K562 (cell line): ENCODE data around the gene PBX4. TPM values are rescaled to one million over a fixed set of nuclear protein-coding genes. Genes with fewer than 3 reads are reported as not detected.

Source experiments
- ATAC-seq: fragments of 200-7000 bp; cut with Tn5 transposase; 3 replicates; pipeline ENCODE4 v1.9.1; 2020; ENCODE audit warnings: moderate library complexity
- BruUV-seq: library from RNA; stranded (reverse); fragments of 400-500 nt; replicated peaks from 2 replicates; lab custom pipeline; 2021; lab: Mats Ljungman, UMichigan
- CTCF ChIA-PET: fragments of 300-600 bp; formaldehyde crosslinking; extraction: SDS; loops from one replicate; lab custom pipeline; 2021; ENCODE audit warnings: low intra/inter-chr PET ratio; lab: Yijun Ruan, JAX
- POLR2A ChIA-PET: fragments of 300-600, 350-650 bp; sonication (Branson Sonifier 250); formaldehyde crosslinking; extraction: SDS; loops from one replicate; lab custom pipeline; 2021; ENCODE audit warnings: antibody characterized with exemption, inconsistent platforms; lab: Yijun Ruan, JAX
- DNase-seq, 4 experiments: peaks; one replicate each; pipeline versions ENCODE4 v3.0.0 to v3.0.0-alpha.2; 2011 to 2018; ENCODE audit warnings: low spot score in 3 of 4, mixed read lengths in 3 of 4; ENCODE audit errors: extremely low read depth in 1 of 4
- FAIRE-seq: peaks from 2 replicates; lab custom pipeline; 2011; peaks lifted over from hg19 to GRCh38; lab: Jason Lieb, UNC
- H2AFZ ChIP-seq: 2 replicates; pipeline ENCODE4 v1.6.0; 2011; ENCODE audit warnings: low read depth, low read length, control low read depth, inconsistent platforms
- H3K27ac ChIP-seq: fragments of 200-600 bp; 3 replicates; pipeline ENCODE4 v1.8.0; 2011; ENCODE audit warnings: low read depth, mild to moderate bottlenecking, control low read depth, inconsistent platforms, low read length, moderate library complexity, mixed read lengths; ENCODE audit errors: extremely low read depth
- H3K27me3 ChIP-seq, 2 experiments: fragments of 300-600 bp in 1 of 2; 2 replicates in 1 of 2; 3 replicates in 1 of 2; pipeline versions ENCODE4 v1.6.0 to v1.8.0; 2011; ENCODE audit warnings: inconsistent platforms in 2 of 2, low read length in 2 of 2, mild to moderate bottlenecking in 1 of 2, mixed read lengths in 1 of 2, moderate library complexity in 1 of 2; ENCODE audit not compliant: control insufficient read depth in 2 of 2, insufficient read depth in 2 of 2
- H3K36me3 ChIP-seq: fragments of 300-600 bp; 3 replicates; pipeline ENCODE4 v1.8.0; 2011; ENCODE audit warnings: mild to moderate bottlenecking, low read length, inconsistent platforms; ENCODE audit not compliant: control insufficient read depth, insufficient read depth
- H3K4me1 ChIP-seq, 2 experiments: fragments of 200-600 bp in 1 of 2; replicated peaks in 1 of 2; 2 replicates in 1 of 2; 3 replicates in 1 of 2; pipeline versions ENCODE4 v1.5.1 to v1.8.0; 2011; ENCODE audit warnings: inconsistent platforms in 2 of 2, low read length in 2 of 2, mild to moderate bottlenecking in 1 of 2, mixed read lengths in 1 of 2, moderate library complexity in 1 of 2; ENCODE audit not compliant: control insufficient read depth in 2 of 2, insufficient read depth in 2 of 2
- H3K4me2 ChIP-seq: 2 replicates; pipeline ENCODE4 v1.6.1; 2011; ENCODE audit warnings: low read length, control low read depth, inconsistent platforms, mixed read lengths; ENCODE audit not compliant: insufficient read depth
- H3K4me3 ChIP-seq: fragments of 200-600 bp; sonication (generic), shearing (Covaris generic); 2 replicates; pipeline ENCODE4 v1.5.1; 2016; ENCODE audit warnings: control low read depth, inconsistent platforms
- H3K79me2 ChIP-seq: fragments of 200-600 bp; 3 replicates; pipeline ENCODE4 v1.8.0; 2011; ENCODE audit warnings: low read length, inconsistent platforms; ENCODE audit not compliant: control insufficient read depth, insufficient read depth
- H3K9ac ChIP-seq, 2 experiments: 2 replicates each; pipeline versions ENCODE4 v1.6.0 to v1.6.1; 2011; ENCODE audit warnings: low read depth in 2 of 2, low read length in 2 of 2, control low read depth in 1 of 2, inconsistent platforms in 1 of 2, mild to moderate bottlenecking in 1 of 2, mixed read lengths in 1 of 2; ENCODE audit not compliant: insufficient read depth in 1 of 2
- H3K9me1 ChIP-seq: one replicate; pipeline ENCODE4 v1.6.0; 2011; ENCODE audit warnings: inconsistent platforms, mild to moderate bottlenecking, low read length, moderate library complexity; ENCODE audit not compliant: control insufficient read depth, insufficient read depth
- H3K9me3 ChIP-seq: replicated peaks from 2 replicates; pipeline ENCODE4 v1.5.1; 2011; ENCODE audit warnings: low read depth, low read length, inconsistent platforms; ENCODE audit not compliant: control insufficient read depth, insufficient read depth
- H4K20me1 ChIP-seq: replicated peaks from 2 replicates; pipeline ENCODE4 v1.6.1; 2011; ENCODE audit warnings: low read length, inconsistent platforms, mixed read lengths; ENCODE audit not compliant: control insufficient read depth, insufficient read depth
- BRF1 ChIP-seq: IDR thresholded peaks from 3 replicates; pipeline ENCODE4 v1.6.1; 2011; ENCODE audit warnings: borderline replicate concordance, mild to moderate bottlenecking; ENCODE audit not compliant: insufficient read length; ENCODE audit errors: extremely low read depth
- CHD2 ChIP-seq: IDR thresholded peaks from 2 replicates; pipeline ENCODE4 v1.6.1; 2011; ENCODE audit warnings: low read depth, low read length
- CHD4 ChIP-seq: fragments of 200-600 bp; sonication (generic); IDR thresholded peaks from 3 replicates; pipeline ENCODE4 v1.6.1; 2012; ENCODE audit warnings: low read depth, mild to moderate bottlenecking, mixed read lengths, low read length, inconsistent platforms; ENCODE audit not compliant: insufficient read depth, insufficient replicate concordance, poor library complexity, severe bottlenecking
- GATAD2A ChIP-seq: fragments of 450-650 bp; IDR thresholded peaks from 2 replicates; pipeline ENCODE4 v1.6.1; 2017
- HDGF ChIP-seq: fragments of 450-650 bp; IDR thresholded peaks from 2 replicates; pipeline ENCODE4 v1.6.1; 2016
- LEF1 ChIP-seq: fragments of 450-650 bp; IDR thresholded peaks from 2 replicates; pipeline ENCODE4 v1.6.1; 2016; ENCODE audit warnings: mild to moderate bottlenecking
- RBM17 ChIP-seq: fragments of 200-400 bp; formaldehyde crosslinking; IDR thresholded peaks from 2 replicates; pipeline ENCODE4 v1.6.1; 2017; ENCODE audit warnings: low read depth, mild to moderate bottlenecking, low read length, borderline replicate concordance
- TAF15 ChIP-seq: fragments of 200-400 bp; formaldehyde crosslinking; IDR thresholded peaks from 2 replicates; pipeline ENCODE4 v1.6.1; 2017; ENCODE audit warnings: mild to moderate bottlenecking, low read depth, low read length, moderate library complexity
- TFAM ChIP-seq: fragments of 250-450 bp; sonication (Bioruptor Pico); conservative IDR thresholded peaks from 2 replicates; pipeline ENCODE4 v1.5.0; 2021; ENCODE audit warnings: mild to moderate bottlenecking, moderate library complexity
- TOE1 ChIP-seq, 2 experiments: fragments of 450-650 bp in 1 of 2; sonication (generic) in 1 of 2; formaldehyde crosslinking in 1 of 2; IDR thresholded peaks; 2 replicates each; pipeline versions ENCODE4 v1.7.1 to v1.8.0; 2016 to 2022; ENCODE audit warnings: borderline replicate concordance in 2 of 2, mild to moderate bottlenecking in 2 of 2, antibody characterized with exemption in 1 of 2, inconsistent platforms in 1 of 2, low read depth in 1 of 2, missing genetic modification reagents in 1 of 2, moderate library complexity in 1 of 2
- ZNF23 ChIP-seq: fragments of 250-450 bp; sonication (Bioruptor Pico); IDR thresholded peaks from 2 replicates; pipeline ENCODE4 v1.4.0; 2020; ENCODE audit warnings: mild to moderate bottlenecking
- WGBS: fragments of 100-300 bp; shearing (Covaris generic); methylation state at CpG from one replicate; pipeline ENCODE4 v1.1.6; 2016; ENCODE audit warnings: low coverage, mixed read lengths; ENCODE audit not compliant: insufficient coverage; ENCODE audit errors: missing lambda C conversion rate; 5-methylcytosine and 5-hydroxymethylcytosine counted together
- in situ Hi-C: fragments of 300-500 bp; cut with MboI; formaldehyde crosslinking; loops from 4 replicates; pipeline ENCODE4 v1.15.0; 2018; ENCODE audit warnings: inconsistent platforms, mixed read lengths
- intact Hi-C: fragments of 100-400 bp; cut with micrococcal nuclease; formaldehyde crosslinking; loops from 2 replicates; pipeline ENCODE4 v1.14.2; 2022
- polyA plus RNA-seq, 8 experiments: library from polyadenylated mRNA; depleted of rRNA in 4 of 8; stranded (reverse) in 5 of 8; unstranded in 3 of 8; fragments of >200 nt; fragmentation: Nextera tagmentation in 2 of 8; fragmentation: Illumina TruSeq in 1 of 8; extraction: Ambion mirVana in 2 of 8; extraction: Trizol in 1 of 8; gene quantifications; 2 replicates each; pipeline versions ENCODE4 v1.2.1 to v1.2.3, GENCODE V29; 2011 to 2014; ENCODE audit warnings: inconsistent platforms in 1 of 8, missing spikeins in 1 of 8
- total RNA-seq, 7 experiments: library from RNA; depleted of rRNA in 6 of 7; stranded (reverse); fragments of >200 nt in 6 of 7; fragmentation: Illumina TruSeq in 2 of 7; extraction: Trizol in 2 of 7; gene quantifications; 2 replicates each; pipeline versions ENCODE4 v1.2.1 to v1.2.3, GENCODE V29; 2011 to 2021; ENCODE audit warnings: low replicate concordance in 1 of 7
- TF ChIP-seq, protein P1 (sequence below): IDR thresholded peaks from 2 replicates; pipeline ENCODE4 v1.6.1; 2011; ENCODE audit warnings: borderline replicate concordance, low read depth, mild to moderate bottlenecking, moderate library complexity, low read length; ENCODE audit not compliant: insufficient read depth, poor library complexity, severe bottlenecking
- TF ChIP-seq, protein P2 (sequence below): sonication (generic); formaldehyde crosslinking; IDR thresholded peaks from 2 replicates; pipeline ENCODE4 v1.8.0; 2022; ENCODE audit warnings: missing genetic modification reagents, mild to moderate bottlenecking, moderate library complexity, borderline replicate concordance

Gene PBX4
- total and polyA plus RNA-seq, 9 of the 15 experiments (the other 6 are each of a cell fraction or from before 2014, with no cell fraction given): 0.11 to 3.8 (median 1.6) TPM; not detected in 1

DNA sequence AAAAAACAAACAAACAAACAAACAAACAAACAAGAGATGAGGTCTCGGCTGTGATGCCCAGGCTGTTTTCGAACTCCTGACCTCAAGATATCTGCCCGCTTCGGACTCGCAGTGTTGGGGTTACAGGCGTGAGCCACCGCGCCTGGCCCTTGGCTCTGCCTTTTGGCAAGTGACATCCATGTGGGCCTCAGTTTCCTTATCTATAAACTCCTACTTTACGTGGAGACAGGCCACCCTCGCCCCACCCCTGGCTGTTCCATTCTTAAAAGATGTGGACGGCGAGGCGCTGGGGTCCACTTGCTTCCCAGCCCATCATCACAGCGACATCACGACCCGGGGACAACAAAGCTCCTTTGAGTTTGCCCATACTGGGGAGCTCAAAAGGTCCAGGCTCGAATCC is 104.8 kb downstream of the PBX4 start:
- in situ Hi-C loops: no loop called here
- TF ChIP-seq TOE1 (IDR thresholded peaks at IDR 0.05; ENCODE audit: borderline replicate concordance) (no peak), TOE1 (CRISPR knock-in tag; IDR thresholded peaks at IDR 0.05; ENCODE audit: borderline replicate concordance, low read depth) (no peak), LEF1 (no peak), TFAM (CRISPR knock-in tag) (no peak), GATAD2A (no peak), ZNF23 (CRISPR knock-in tag) (no peak), CHD4 (no peak), RBM17 (no peak), CHD2 (no peak), HDGF (no peak), TAF15 (no peak), BRF1 (no peak)
- TF ChIP-seq, protein P1, sequence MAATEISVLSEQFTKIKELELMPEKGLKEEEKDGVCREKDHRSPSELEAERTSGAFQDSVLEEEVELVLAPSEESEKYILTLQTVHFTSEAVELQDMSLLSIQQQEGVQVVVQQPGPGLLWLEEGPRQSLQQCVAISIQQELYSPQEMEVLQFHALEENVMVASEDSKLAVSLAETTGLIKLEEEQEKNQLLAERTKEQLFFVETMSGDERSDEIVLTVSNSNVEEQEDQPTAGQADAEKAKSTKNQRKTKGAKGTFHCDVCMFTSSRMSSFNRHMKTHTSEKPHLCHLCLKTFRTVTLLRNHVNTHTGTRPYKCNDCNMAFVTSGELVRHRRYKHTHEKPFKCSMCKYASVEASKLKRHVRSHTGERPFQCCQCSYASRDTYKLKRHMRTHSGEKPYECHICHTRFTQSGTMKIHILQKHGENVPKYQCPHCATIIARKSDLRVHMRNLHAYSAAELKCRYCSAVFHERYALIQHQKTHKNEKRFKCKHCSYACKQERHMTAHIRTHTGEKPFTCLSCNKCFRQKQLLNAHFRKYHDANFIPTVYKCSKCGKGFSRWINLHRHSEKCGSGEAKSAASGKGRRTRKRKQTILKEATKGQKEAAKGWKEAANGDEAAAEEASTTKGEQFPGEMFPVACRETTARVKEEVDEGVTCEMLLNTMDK: no peak
- TF ChIP-seq, protein P2, sequence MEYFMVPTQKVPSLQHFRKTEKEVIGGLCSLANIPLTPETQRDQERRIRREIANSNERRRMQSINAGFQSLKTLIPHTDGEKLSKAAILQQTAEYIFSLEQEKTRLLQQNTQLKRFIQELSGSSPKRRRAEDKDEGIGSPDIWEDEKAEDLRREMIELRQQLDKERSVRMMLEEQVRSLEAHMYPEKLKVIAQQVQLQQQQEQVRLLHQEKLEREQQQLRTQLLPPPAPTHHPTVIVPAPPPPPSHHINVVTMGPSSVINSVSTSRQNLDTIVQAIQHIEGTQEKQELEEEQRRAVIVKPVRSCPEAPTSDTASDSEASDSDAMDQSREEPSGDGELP (CRISPR knock-in tag): no peak

More for the DNA sequence above, 104.8 kb downstream of the PBX4 start:
- Histone ChIP-seq H3K27ac (no peak overlapping the region), H3K9me1 (no peaks in the 10 kb centered on the region), H2AFZ (no peak overlapping the region), H3K36me3 (peaks cover 5% of the 10 kb centered on the region; the same call in 2 of the 3 replicates), H4K20me1 (no peaks in the 10 kb centered on the region), H3K4me1 (peaks cover 4 to 25% of the 10 kb centered on the region in 2 experiments; a peak in 4 of 5 replicates), H3K9me3 (no peaks in the 10 kb centered on the region; the same call in none of the 2 replicates), H3K4me2 (no peak overlapping the region), H3K4me3 (no peak overlapping the region), H3K79me2 (peaks cover 31% of the 10 kb centered on the region), H3K27me3 (no peaks in the 10 kb centered on the region), H3K9ac (no peak overlapping the region)
- DNase-seq (no peak), FAIRE-seq (no peak), ATAC-seq (no peak)
- intact Hi-C loops: no loop called here
- ChIA-PET POLR2A (interaction anchor here (0.6 kb wide), 1 partner anchor 201 kb away, joined by 3 read pairs; no protein-coding TSS in a partner anchor), CTCF (no interaction called here)
- WGBS: 94% methylated on average over 16 of the region's 17 CpGs
- no TSS peak for BruUV-seq
